GM12878 (cell line): ENCODE results near the gene PKN2.

Experiments used
- RB1 ChIP-seq: fragments of 450-650 bp; formaldehyde crosslinking; IDR thresholded peaks from 2 replicates; pipeline ENCODE4 v1.6.1; 2017; ENCODE audit warnings: mild to moderate bottlenecking, borderline replicate concordance
- TF ChIP-seq, protein P1 (sequence below): IDR thresholded peaks from 2 replicates; pipeline ENCODE4 v1.6.1; 2011; ENCODE audit warnings: borderline replicate concordance, low read depth, mild to moderate bottlenecking, moderate library complexity, mixed read lengths, low read length; ENCODE audit not compliant: insufficient read depth; ENCODE audit errors: extremely low read length
- TF ChIP-seq, protein P2 (sequence below), 3 experiments: IDR thresholded peaks in 2 of 3; conservative IDR thresholded peaks in 1 of 3; 2 replicates each; pipeline ENCODE4 v1.5.1; 2011; ENCODE audit warnings: low read depth in 3 of 3, low read length in 3 of 3, mild to moderate bottlenecking in 3 of 3, control low read depth in 2 of 3, moderate library complexity in 2 of 3, inconsistent platforms in 1 of 3, mixed read lengths in 1 of 3; ENCODE audit not compliant: control insufficient read depth in 2 of 3, insufficient read depth in 1 of 3; ENCODE audit errors: extremely low read depth in 1 of 3
- TF ChIP-seq, protein P3 (sequence below): IDR thresholded peaks from 2 replicates; pipeline ENCODE4 v1.6.1; 2012; ENCODE audit warnings: low read depth, low read length, improper control_type of control experiment

DNA sequence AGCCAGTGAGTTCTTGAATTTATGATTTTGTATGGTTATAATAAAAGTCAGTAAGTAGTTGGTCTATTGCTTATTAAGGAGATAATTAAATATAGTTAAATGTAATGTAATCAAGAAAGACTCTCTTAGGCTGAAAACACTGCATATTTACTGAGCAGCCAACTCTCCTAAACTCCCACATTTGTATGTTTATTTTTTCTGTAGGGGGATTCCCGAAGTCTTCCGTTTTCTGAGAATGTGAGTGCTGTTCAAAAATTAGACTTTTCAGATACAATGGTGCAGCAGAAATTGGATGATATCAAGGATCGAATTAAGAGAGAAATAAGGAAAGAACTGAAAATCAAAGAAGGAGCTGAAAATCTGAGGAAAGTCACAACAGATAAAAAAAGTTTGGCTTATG lies 56.7 kb downstream of the PKN2 start:
- TF ChIP-seq, protein P1, sequence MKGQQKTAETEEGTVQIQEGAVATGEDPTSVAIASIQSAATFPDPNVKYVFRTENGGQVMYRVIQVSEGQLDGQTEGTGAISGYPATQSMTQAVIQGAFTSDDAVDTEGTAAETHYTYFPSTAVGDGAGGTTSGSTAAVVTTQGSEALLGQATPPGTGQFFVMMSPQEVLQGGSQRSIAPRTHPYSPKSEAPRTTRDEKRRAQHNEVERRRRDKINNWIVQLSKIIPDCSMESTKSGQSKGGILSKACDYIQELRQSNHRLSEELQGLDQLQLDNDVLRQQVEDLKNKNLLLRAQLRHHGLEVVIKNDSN, result no peak
- TF ChIP-seq, protein P2, sequence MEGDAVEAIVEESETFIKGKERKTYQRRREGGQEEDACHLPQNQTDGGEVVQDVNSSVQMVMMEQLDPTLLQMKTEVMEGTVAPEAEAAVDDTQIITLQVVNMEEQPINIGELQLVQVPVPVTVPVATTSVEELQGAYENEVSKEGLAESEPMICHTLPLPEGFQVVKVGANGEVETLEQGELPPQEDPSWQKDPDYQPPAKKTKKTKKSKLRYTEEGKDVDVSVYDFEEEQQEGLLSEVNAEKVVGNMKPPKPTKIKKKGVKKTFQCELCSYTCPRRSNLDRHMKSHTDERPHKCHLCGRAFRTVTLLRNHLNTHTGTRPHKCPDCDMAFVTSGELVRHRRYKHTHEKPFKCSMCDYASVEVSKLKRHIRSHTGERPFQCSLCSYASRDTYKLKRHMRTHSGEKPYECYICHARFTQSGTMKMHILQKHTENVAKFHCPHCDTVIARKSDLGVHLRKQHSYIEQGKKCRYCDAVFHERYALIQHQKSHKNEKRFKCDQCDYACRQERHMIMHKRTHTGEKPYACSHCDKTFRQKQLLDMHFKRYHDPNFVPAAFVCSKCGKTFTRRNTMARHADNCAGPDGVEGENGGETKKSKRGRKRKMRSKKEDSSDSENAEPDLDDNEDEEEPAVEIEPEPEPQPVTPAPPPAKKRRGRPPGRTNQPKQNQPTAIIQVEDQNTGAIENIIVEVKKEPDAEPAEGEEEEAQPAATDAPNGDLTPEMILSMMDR (IDR thresholded peaks at IDR 0.05 in 2 of 3, conservative IDR thresholded peaks at IDR 0.05 in 1 of 3; ENCODE audit: control insufficient read depth in 2 of 3, extremely low read depth in 1 of 3, insufficient read depth in 1 of 3, low read depth in 3 of 3, low read length in 3 of 3), result no peak
- TF ChIP-seq, protein P3, sequence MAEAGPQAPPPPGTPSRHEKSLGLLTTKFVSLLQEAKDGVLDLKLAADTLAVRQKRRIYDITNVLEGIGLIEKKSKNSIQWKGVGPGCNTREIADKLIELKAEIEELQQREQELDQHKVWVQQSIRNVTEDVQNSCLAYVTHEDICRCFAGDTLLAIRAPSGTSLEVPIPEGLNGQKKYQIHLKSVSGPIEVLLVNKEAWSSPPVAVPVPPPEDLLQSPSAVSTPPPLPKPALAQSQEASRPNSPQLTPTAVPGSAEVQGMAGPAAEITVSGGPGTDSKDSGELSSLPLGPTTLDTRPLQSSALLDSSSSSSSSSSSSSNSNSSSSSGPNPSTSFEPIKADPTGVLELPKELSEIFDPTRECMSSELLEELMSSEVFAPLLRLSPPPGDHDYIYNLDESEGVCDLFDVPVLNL, result no peak
- no peak for TF ChIP-seq RB1
